Measurements from ENCODE around the gene GABPB1. TPM values are rescaled to one million over a fixed set of nuclear protein-coding genes. Genes with fewer than 3 reads are reported as not detected.

Gene GABPB1
- total RNA-seq, 1 experiment from 2014 or later, result 44.0 TPM

GRCh38 chr15:50304836-50305235, 50.2 kb downstream of the GABPB1 start:
- in situ Hi-C loops (cut with HindIII; ENCODE audit: low pct_unique_long_range_greater_than_20kb, low sequenced_read_pairs), result no loop called here
- no peak for DNase-seq (ENCODE audit: low read depth, low spot score)

- in situ Hi-C loops (cut with HindIII; ENCODE audit: low pct_unique_long_range_greater_than_20kb, low sequenced_read_pairs), result no loop called here
- DNase-seq (ENCODE audit: low read depth, low spot score), result no peak
Measured at GRCh38 chr15:50302581-50302980, 52.4 kb downstream of the GABPB1 start.

DNA sequence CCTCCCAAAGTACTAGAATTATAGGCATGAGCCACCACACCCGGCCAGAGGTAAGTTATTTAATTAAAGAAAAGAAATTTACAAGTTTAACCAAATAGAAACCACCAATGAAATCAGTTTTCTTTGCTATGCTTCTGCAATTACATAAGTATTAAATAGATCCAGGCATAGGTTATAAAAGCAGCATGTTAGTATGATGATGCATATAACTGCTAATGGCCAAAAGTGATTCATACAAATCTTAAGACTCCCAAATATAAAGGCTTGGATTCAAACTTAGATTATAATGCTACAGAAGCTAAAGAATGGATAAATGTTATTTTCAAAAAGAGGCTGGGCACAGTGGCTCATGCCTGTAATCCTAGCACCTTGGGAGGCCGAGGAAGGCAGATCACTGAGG, 56.7 kb downstream of the GABPB1 start:
- DNase-seq (ENCODE audit: low read depth, low spot score), result no peak
- in situ Hi-C loops (cut with HindIII; ENCODE audit: low pct_unique_long_range_greater_than_20kb, low sequenced_read_pairs), result no loop called here

DNA sequence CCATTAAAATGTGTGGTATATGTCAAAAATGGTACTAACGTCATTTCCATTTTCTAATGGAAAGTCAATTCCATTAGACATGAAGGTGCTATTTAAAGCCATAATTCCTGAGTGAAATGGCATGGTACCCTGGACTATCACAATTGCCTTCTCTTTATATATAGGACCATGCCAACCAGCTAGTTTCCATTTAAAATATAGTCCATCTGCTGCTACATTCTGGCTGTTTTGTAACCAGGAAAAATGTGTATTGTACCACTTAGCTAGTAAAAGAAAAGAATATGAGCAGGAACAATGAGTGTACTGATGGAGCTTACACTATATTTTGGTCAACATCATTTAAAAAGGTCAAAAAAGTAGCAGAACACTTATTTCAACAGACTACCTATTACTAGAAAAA, 59.0 kb downstream of the GABPB1 start:
- no peak for DNase-seq (ENCODE audit: low read depth, low spot score)
- in situ Hi-C loops (cut with HindIII; ENCODE audit: low pct_unique_long_range_greater_than_20kb, low sequenced_read_pairs), result no loop called here

- in situ Hi-C loops (cut with HindIII; ENCODE audit: low pct_unique_long_range_greater_than_20kb, low sequenced_read_pairs), result no loop called here
- no peak for DNase-seq (ENCODE audit: low read depth, low spot score)
Measured at GRCh38 chr15:50289749-50290148, 65.2 kb downstream of the GABPB1 start.

- in situ Hi-C loops (cut with HindIII; ENCODE audit: low pct_unique_long_range_greater_than_20kb, low sequenced_read_pairs), result no loop called here
- no peak for DNase-seq (ENCODE audit: low read depth, low spot score)
Measured at GRCh38 chr15:50287324-50288116, 67.5 kb downstream of the GABPB1 start.

DNA sequence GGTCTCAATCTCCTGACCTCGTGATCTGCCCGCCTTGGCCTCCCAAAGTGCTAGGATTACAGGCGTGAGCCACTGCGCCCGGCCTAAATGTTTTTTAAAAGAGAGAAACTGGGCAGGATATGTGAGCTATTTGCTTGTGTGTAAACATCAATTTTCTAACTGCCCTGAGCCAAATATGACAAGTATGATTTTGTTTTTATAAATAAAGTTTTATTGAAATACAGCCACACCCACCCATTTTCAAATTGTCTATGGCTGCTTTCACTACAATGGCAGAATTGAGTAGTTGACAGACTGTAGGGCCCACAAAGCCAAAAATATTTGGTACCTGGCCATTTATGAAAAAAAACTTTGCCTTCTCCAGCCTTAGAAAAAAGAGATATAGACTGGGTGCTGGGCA, 73.6 kb downstream of the GABPB1 start:
- DNase-seq (ENCODE audit: low read depth, low spot score), result no peak
- in situ Hi-C loops (cut with HindIII; ENCODE audit: low pct_unique_long_range_greater_than_20kb, low sequenced_read_pairs), result no loop called here

- in situ Hi-C loops (cut with HindIII; ENCODE audit: low pct_unique_long_range_greater_than_20kb, low sequenced_read_pairs), result no loop called here
- DNase-seq (ENCODE audit: low read depth, low spot score), result no peak
Measured at GRCh38 chr15:50280271-50280670, 74.7 kb downstream of the GABPB1 start.

- DNase-seq (ENCODE audit: low read depth, low spot score), result no peak
- in situ Hi-C loops (cut with HindIII; ENCODE audit: low pct_unique_long_range_greater_than_20kb, low sequenced_read_pairs), result no loop called here
Measured at GRCh38 chr15:50278496-50278895, 76.5 kb downstream of the GABPB1 start.

DNA sequence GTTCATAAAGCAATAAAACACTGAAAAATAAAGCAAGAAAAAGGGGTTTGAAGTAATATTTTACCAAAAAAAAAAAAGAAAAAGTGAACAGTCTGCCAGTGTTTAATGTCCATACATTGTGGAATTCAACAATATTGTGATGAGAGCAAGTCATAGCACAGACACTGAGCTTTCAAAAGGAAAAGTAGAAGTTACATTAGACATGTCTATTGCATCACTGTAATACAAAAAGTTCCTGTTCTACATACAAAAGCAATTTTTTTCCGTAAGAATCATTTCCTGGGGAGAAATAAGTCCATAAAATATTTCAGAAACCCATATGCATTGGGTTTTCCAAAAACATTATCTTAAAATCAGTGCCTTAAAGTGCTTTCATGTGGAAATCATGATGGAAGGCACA, 77.6 kb downstream of the GABPB1 start:
- no peak for DNase-seq (ENCODE audit: low read depth, low spot score)
- in situ Hi-C loops (cut with HindIII; ENCODE audit: low pct_unique_long_range_greater_than_20kb, low sequenced_read_pairs), result no loop called here

GRCh38 chr15:50275908-50276307, 79.1 kb downstream of the GABPB1 start:
- in situ Hi-C loops (cut with HindIII; ENCODE audit: low pct_unique_long_range_greater_than_20kb, low sequenced_read_pairs), result no loop called here
- no peak for DNase-seq (ENCODE audit: low read depth, low spot score)

- DNase-seq (ENCODE audit: low read depth, low spot score), result no peak
- in situ Hi-C loops (cut with HindIII; ENCODE audit: low pct_unique_long_range_greater_than_20kb, low sequenced_read_pairs), result no loop called here
Measured at GRCh38 chr15:50275091-50275490, 79.9 kb downstream of the GABPB1 start.

DNA sequence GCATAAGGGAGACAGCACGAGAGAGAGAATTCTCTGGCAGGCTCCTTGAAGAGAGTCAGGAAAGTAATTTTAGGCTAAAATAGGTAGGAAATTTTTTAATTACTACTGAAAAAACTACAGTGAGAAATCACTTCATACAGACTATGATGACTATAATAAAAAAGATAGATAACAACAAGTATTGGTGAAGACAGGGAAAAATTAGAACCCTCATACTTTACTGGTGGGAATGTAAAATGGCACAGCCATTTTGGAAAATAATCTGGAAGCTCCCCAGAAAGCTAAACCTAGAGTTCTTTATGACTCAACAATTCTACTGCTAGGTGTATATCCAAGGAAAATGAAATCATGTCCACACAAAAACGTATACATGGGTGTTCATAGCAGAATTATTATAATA, 87.4 kb downstream of the GABPB1 start:
- in situ Hi-C loops (cut with HindIII; ENCODE audit: low pct_unique_long_range_greater_than_20kb, low sequenced_read_pairs), result no loop called here
- no peak for DNase-seq (ENCODE audit: low read depth, low spot score)

DNA sequence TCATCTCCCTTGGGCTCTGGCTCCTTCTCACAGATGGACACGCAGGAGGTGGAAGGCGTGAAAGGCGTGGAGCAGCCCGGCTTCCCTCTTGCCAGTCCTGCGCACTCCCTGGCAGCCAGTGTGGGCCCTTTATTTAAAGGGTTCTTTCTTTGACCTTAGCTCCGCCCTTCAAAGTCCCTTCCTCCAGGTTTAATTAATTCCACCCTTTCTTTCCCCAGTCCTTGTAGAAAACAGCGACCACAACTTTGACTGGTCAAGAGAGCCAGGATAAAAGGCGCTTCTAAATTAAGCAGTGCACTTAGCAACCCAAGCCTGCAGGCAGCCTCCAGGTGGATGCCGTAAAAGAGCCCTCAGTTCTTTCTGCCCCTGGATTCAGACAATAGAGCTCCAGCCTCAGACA, 89.4 kb downstream of the GABPB1 start, which contains the start of gene HDC:
Gene HDC, minus strand, starts transcription at position 107 of the 400 bp plus-strand sequence. Its CDS starts 103 bp downstream, at position 4.
- no peak for DNase-seq (ENCODE audit: low read depth, low spot score)
- in situ Hi-C loops (cut with HindIII; ENCODE audit: low pct_unique_long_range_greater_than_20kb, low sequenced_read_pairs), result no loop called here

GRCh38 chr15:50262533-50262932, 92.5 kb downstream of the GABPB1 start:
- no peak for DNase-seq (ENCODE audit: low read depth, low spot score)
- in situ Hi-C loops (cut with HindIII; ENCODE audit: low pct_unique_long_range_greater_than_20kb, low sequenced_read_pairs), result no loop called here

- in situ Hi-C loops (cut with HindIII; ENCODE audit: low pct_unique_long_range_greater_than_20kb, low sequenced_read_pairs), result no loop called here
Measured at GRCh38 chr15:50261981-50262380, 93.0 kb downstream of the GABPB1 start.

DNA sequence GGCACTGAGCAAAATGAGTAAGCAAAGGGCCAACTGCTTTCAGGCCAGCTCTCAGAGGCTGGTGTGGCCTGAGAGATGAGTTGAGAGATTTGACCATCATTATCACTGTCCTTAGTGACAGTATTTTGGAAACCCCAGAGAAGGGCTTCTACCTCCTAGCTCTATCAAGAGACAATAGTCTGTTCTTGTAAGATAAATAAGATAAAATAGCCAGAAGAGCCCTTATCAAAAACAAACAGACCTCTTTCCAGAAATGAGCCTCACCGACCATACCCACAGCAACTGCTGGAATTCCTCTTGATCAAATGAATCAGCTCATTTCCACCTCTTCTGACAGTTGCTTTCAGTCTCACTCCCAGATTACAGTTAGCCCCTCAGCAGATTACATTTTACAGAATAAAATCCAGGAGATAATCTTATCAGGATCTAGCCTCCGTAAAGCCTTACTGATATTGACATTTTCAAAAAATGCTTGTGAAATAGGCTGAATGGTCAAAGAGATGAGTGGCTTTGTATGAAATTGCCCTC, 94.0 kb downstream of the GABPB1 start:
- in situ Hi-C loops (cut with HindIII; ENCODE audit: low pct_unique_long_range_greater_than_20kb, low sequenced_read_pairs), result no loop called here
- DNase-seq (ENCODE audit: low read depth, low spot score), result no peak

More at GRCh38 chr15:50261981-50262380, 93.0 kb downstream of the GABPB1 start:
- DNase-seq (ENCODE audit: low read depth, low spot score), result no peak

DNA sequence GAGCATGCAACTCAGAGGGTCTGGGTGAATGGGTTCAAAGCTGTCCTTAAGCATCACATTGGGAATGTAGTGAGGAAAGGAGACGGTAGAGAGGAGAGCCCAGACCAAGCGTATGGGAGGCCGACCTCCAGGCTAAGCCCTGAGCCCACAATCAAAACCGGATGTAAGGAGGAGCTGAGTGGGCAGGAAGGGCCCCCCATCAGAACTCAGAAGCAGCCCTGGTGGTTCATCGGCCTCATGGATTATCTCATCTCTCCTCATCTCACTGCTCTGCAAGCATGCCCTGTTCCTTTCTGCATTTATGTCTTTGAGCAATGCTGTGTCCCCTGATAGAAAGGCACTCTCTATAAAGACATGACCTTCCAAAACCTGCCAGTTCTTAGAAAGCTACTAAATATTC, 95.7 kb downstream of the GABPB1 start:
- in situ Hi-C loops (cut with HindIII; ENCODE audit: low pct_unique_long_range_greater_than_20kb, low sequenced_read_pairs), result no loop called here
- DNase-seq (ENCODE audit: low read depth, low spot score), result no peak

DNA sequence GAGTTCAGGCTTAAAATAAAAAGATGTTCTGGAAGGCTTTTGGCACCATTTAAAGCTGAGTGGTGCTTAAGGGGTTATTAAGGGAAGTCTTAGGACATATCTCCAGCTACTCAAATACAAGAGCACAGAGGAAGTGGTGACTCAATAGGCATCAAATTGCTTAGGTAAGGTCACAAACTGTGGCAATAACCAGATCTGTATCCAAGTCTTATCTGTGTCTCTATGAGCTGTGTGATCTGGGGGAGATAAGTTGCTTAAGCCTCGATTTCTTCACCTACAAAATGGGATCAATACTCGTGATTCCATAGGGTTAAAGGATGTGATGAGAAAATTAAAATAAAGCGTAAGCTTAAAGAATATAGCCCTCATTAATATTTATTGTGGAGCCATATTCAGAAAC, 97.1 kb downstream of the GABPB1 start:
- in situ Hi-C loops (cut with HindIII; ENCODE audit: low pct_unique_long_range_greater_than_20kb, low sequenced_read_pairs), result no loop called here
- no peak for DNase-seq (ENCODE audit: low read depth, low spot score)

All from SK-MEL-5 (cell line).